ENCODE measurements around the gene TMEM30A. TPM values are rescaled to one million over a fixed set of nuclear protein-coding genes. Genes with fewer than 3 reads are reported as not detected.

The TMEM30A gene
- total and polyA plus RNA-seq, 4 donors: 66.5 to 164 (median 107) TPM

GRCh38 chr6:75286955-75287354 lies 2.4 kb upstream of the TMEM30A start:
- intact Hi-C loops (cut with DNase I): loop anchor here in 1 of 2 donors (5.0 kb wide), 1 partner anchor 215 kb away; no protein-coding TSS in a partner anchor
- H3K4me3 ChIP-seq (ENCODE audit: low read length in 2 of 2): no peak overlapping the region
- ATAC-seq (ENCODE audit: low FRiP score) (no peak), DNase-seq (no peak)
- peaks cover 0 to 7% of the 10 kb centered on the region in 2 donors for H3K4me1 ChIP-seq (ENCODE audit: control insufficient read depth in 1 of 2, insufficient read depth in 2 of 2, low read length in 2 of 2)
- H3K36me3 ChIP-seq (ENCODE audit: control insufficient read depth in 1 of 2, insufficient read depth in 2 of 2, low read length in 1 of 2): no peaks in the 10 kb centered on the region
- 89 to 92% methylated on average over 2 of the region's 2 CpGs for WGBS, 2 donors
- H3K27me3 ChIP-seq (ENCODE audit: control insufficient read depth in 1 of 2, insufficient read depth in 2 of 2, low read length in 1 of 2): no peaks in the 10 kb centered on the region
- no peak overlapping the region for H3K27ac ChIP-seq (ENCODE audit: low read depth in 1 of 2, low read length in 2 of 2)
- H3K9me3 ChIP-seq (ENCODE audit: control insufficient read depth, low read length): no peaks in the 10 kb centered on the region

DNA sequence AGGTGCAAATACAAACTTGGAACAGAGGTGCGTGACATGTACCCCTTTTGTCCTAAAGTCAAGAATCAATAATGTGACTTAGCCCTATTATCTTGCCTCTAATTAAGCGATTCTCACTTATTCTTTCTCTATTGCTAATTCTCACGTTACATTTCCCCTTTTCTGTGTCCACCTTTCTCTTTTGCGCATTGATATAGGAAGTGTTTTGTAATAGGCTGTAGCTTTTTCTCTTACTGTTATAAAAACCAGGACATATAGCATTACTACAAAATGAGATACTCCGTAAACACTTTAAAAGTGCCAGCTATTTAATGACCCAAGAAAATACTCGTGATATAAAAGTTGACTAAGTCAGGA lies 669 bp upstream of the TMEM30A start:
- no peaks in the 10 kb centered on the region for H3K9me3 ChIP-seq (ENCODE audit: control insufficient read depth, low read length)
- intact Hi-C loops (cut with DNase I): loop anchor here in 1 of 2 donors (5.0 kb wide), 1 partner anchor 217 kb away; no protein-coding TSS in a partner anchor
- H3K27me3 ChIP-seq (ENCODE audit: control insufficient read depth in 1 of 2, insufficient read depth in 2 of 2, low read length in 1 of 2): no peaks in the 10 kb centered on the region
- 0 to 1% methylated on average over 6 of the region's 6 CpGs for WGBS, 2 donors
- H3K4me3 ChIP-seq (ENCODE audit: low read length in 2 of 2): peak overlapping the region; percentile 83 to 91
- H3K36me3 ChIP-seq (ENCODE audit: control insufficient read depth in 1 of 2, insufficient read depth in 2 of 2, low read length in 1 of 2): no peaks in the 10 kb centered on the region
- DNase-seq: no peak
- peak overlapping the region in 1 of 2 donors; percentile 78 for H3K27ac ChIP-seq (ENCODE audit: low read depth in 1 of 2, low read length in 2 of 2)
- no peak for ATAC-seq (ENCODE audit: low FRiP score)
- H3K4me1 ChIP-seq (ENCODE audit: control insufficient read depth in 1 of 2, insufficient read depth in 2 of 2, low read length in 2 of 2): peaks cover 0 to 2% of the 10 kb centered on the region in 2 donors

DNA sequence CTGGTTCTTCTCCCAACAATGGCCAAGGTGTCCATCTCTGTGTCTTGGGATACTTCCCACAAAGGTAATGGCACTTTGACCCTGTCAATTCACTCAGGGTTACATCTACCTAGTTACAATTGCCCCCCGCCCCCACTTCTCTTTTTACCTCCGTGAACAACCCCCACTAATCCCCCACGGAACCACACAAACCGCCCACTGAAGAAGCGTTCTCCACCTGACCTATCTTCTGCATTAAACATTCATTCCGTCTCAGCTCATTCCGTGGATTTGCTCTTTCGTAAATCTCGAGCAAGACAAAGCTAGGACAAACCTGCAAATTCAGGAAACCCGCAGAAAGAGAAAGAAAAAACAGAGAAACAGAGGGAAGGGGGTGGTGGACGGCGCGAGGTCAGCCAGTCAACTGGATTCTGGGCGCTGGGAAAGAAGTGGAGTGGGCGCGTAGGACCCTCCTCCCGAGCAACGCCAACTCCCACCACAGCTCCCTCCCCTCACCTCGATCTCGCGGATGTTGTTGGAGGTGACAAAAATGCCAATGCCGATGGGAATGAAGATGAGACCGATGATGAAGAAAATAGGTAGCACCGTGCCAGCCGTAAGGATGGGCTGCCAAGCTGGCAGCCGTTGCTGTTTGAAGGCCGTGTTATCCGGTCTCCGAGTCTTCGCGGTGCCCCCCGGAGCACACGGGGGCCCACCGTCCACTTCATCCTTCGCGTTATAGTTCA lies 523 bp downstream of the TMEM30A start:
- intact Hi-C loops (cut with DNase I): loop anchor here in 1 of 2 donors (5.0 kb wide), 1 partner anchor 208 kb away; the partner anchor contains the start of gene FILIP1
- ATAC-seq (ENCODE audit: low FRiP score) (peak; percentile 36), DNase-seq (peak in 1 of 2 donors; percentile 54)
- 0 to 1% methylated on average over 36 of the region's 36 CpGs for WGBS, 2 donors
- Histone ChIP-seq H3K4me3 (ENCODE audit: low read length in 2 of 2) (peak overlapping the region; percentile 78 to 94), H3K9me3 (ENCODE audit: control insufficient read depth, low read length) (no peaks in the 10 kb centered on the region), H3K27ac (ENCODE audit: low read depth in 1 of 2, low read length in 2 of 2) (peak overlapping the region in 1 of 2 donors; percentile 87), H3K27me3 (ENCODE audit: control insufficient read depth in 1 of 2, insufficient read depth in 2 of 2, low read length in 1 of 2) (no peaks in the 10 kb centered on the region), H3K4me1 (ENCODE audit: control insufficient read depth in 1 of 2, insufficient read depth in 2 of 2, low read length in 2 of 2) (peaks cover 0 to 5% of the 10 kb centered on the region in 2 donors), H3K36me3 (ENCODE audit: control insufficient read depth in 1 of 2, insufficient read depth in 2 of 2, low read length in 1 of 2) (no peaks in the 10 kb centered on the region)

GRCh38 chr6:75282706-75283105 lies 1.9 kb downstream of the TMEM30A start:
- intact Hi-C loops (cut with DNase I): loop anchor here in 1 of 2 donors (5.0 kb wide), 1 partner anchor 210 kb away; the partner anchor contains the start of gene FILIP1
- Histone ChIP-seq H3K36me3 (ENCODE audit: control insufficient read depth in 1 of 2, insufficient read depth in 2 of 2, low read length in 1 of 2) (no peaks in the 10 kb centered on the region), H3K27me3 (ENCODE audit: control insufficient read depth in 1 of 2, insufficient read depth in 2 of 2, low read length in 1 of 2) (no peaks in the 10 kb centered on the region), H3K9me3 (ENCODE audit: control insufficient read depth, low read length) (no peaks in the 10 kb centered on the region), H3K27ac (ENCODE audit: low read depth in 1 of 2, low read length in 2 of 2) (no peak overlapping the region), H3K4me3 (ENCODE audit: low read length in 2 of 2) (peak overlapping the region; percentile 48 to 56), H3K4me1 (ENCODE audit: control insufficient read depth in 1 of 2, insufficient read depth in 2 of 2, low read length in 2 of 2) (peaks cover 0 to 9% of the 10 kb centered on the region in 2 donors)
- DNase-seq: no peak
- no peak for ATAC-seq (ENCODE audit: low FRiP score)
- 29 to 34% methylated on average over 2 of the region's 2 CpGs for WGBS, 2 donors

- Histone ChIP-seq H3K4me3 (ENCODE audit: low read length in 2 of 2) (peak overlapping the region in 1 of 2 donors; percentile 31), H3K4me1 (ENCODE audit: control insufficient read depth in 1 of 2, insufficient read depth in 2 of 2, low read length in 2 of 2) (peaks cover 0 to 12% of the 10 kb centered on the region in 2 donors), H3K36me3 (ENCODE audit: control insufficient read depth in 1 of 2, insufficient read depth in 2 of 2, low read length in 1 of 2) (no peaks in the 10 kb centered on the region), H3K9me3 (ENCODE audit: control insufficient read depth, low read length) (no peaks in the 10 kb centered on the region), H3K27ac (ENCODE audit: low read depth in 1 of 2, low read length in 2 of 2) (no peak overlapping the region), H3K27me3 (ENCODE audit: control insufficient read depth in 1 of 2, insufficient read depth in 2 of 2, low read length in 1 of 2) (no peaks in the 10 kb centered on the region)
- ATAC-seq (ENCODE audit: low FRiP score) (no peak), DNase-seq (no peak)
- intact Hi-C loops (cut with DNase I): loop anchor here in 1 of 2 donors (5.0 kb wide), 1 partner anchor 211 kb away; the partner anchor contains the start of gene FILIP1
These were observed 2.9 kb downstream of the TMEM30A start for GRCh38 chr6:75281653-75282052.

DNA sequence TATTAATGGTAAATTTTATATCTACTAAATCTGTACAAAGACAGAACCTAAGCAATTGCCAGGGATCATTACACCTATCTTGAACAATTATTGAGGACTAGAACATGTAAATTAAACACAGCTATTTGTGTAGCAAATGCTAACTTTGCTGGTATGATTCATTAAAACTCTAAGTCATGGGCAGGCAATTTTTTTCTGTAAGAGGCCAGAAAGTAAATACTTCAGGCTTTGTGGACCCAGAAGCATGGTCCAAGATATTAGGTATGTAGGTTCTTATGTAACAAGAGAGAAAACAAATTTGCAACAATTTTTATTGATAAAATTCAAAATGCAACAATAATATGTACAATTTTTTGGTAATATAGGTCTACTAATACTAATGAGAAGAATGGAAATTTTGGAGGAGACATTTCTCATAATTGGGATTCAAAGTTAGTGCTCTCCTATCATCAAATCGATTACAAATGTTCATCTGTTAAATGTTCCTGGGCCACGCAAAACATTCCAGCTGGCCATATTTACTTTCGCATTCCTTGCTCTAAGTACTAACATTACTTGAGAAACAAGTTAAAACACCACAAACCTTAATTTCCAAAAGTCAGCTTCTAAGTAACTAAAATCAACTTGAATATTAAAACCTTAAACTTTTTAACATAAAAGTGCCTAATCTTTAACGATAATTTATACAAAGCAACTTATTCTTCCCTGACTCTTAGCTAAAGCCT lies 4.3 kb downstream of the TMEM30A start:
- Histone ChIP-seq H3K27me3 (ENCODE audit: control insufficient read depth in 1 of 2, insufficient read depth in 2 of 2, low read length in 1 of 2) (no peaks in the 10 kb centered on the region), H3K4me3 (ENCODE audit: low read length in 2 of 2) (peak overlapping the region in 1 of 2 donors; percentile 54), H3K4me1 (ENCODE audit: control insufficient read depth in 1 of 2, insufficient read depth in 2 of 2, low read length in 2 of 2) (peaks cover 0 to 18% of the 10 kb centered on the region in 2 donors), H3K27ac (ENCODE audit: low read depth in 1 of 2, low read length in 2 of 2) (no peak overlapping the region), H3K9me3 (ENCODE audit: control insufficient read depth, low read length) (no peaks in the 10 kb centered on the region), H3K36me3 (ENCODE audit: control insufficient read depth in 1 of 2, insufficient read depth in 2 of 2, low read length in 1 of 2) (no peaks in the 10 kb centered on the region)
- WGBS, 2 donors: 24 to 35% methylated on average over 4 of the region's 4 CpGs
- DNase-seq: no peak
- no peak for ATAC-seq (ENCODE audit: low FRiP score)
- intact Hi-C loops (cut with DNase I): loop anchor here in 1 of 2 donors (5.0 kb wide), 1 partner anchor 212 kb away; the partner anchor contains the start of gene FILIP1

- ATAC-seq (ENCODE audit: low FRiP score) (no peak), DNase-seq (no peak)
- intact Hi-C loops (cut with DNase I): no loop called here
- WGBS, 2 donors: 45 to 51% methylated on average over 2 of the region's 2 CpGs
- Histone ChIP-seq H3K36me3 (ENCODE audit: control insufficient read depth in 1 of 2, insufficient read depth in 2 of 2, low read length in 1 of 2) (no peaks in the 10 kb centered on the region), H3K4me1 (ENCODE audit: control insufficient read depth in 1 of 2, insufficient read depth in 2 of 2, low read length in 2 of 2) (peaks cover 0 to 18% of the 10 kb centered on the region in 2 donors), H3K4me3 (ENCODE audit: low read length in 2 of 2) (peak overlapping the region in 1 of 2 donors; percentile 1), H3K9me3 (ENCODE audit: control insufficient read depth, low read length) (no peaks in the 10 kb centered on the region), H3K27ac (ENCODE audit: low read depth in 1 of 2, low read length in 2 of 2) (no peak overlapping the region), H3K27me3 (ENCODE audit: control insufficient read depth in 1 of 2, insufficient read depth in 2 of 2, low read length in 1 of 2) (no peaks in the 10 kb centered on the region)
These were observed 5.2 kb downstream of the TMEM30A start for GRCh38 chr6:75279418-75279817.

- intact Hi-C loops (cut with DNase I): no loop called here
- Histone ChIP-seq H3K4me3 (ENCODE audit: low read length in 2 of 2) (no peak overlapping the region), H3K27ac (ENCODE audit: low read depth in 1 of 2, low read length in 2 of 2) (no peak overlapping the region), H3K27me3 (ENCODE audit: control insufficient read depth in 1 of 2, insufficient read depth in 2 of 2, low read length in 1 of 2) (no peaks in the 10 kb centered on the region), H3K36me3 (ENCODE audit: control insufficient read depth in 1 of 2, insufficient read depth in 2 of 2, low read length in 1 of 2) (no peaks in the 10 kb centered on the region), H3K4me1 (ENCODE audit: control insufficient read depth in 1 of 2, insufficient read depth in 2 of 2, low read length in 2 of 2) (peaks cover 0 to 20% of the 10 kb centered on the region in 2 donors), H3K9me3 (ENCODE audit: control insufficient read depth, low read length) (no peaks in the 10 kb centered on the region)
- DNase-seq: no peak
- ATAC-seq (ENCODE audit: low FRiP score): no peak
- WGBS, 2 donors: 43 to 45% methylated on average over 4 of the region's 4 CpGs
These were observed 6.0 kb downstream of the TMEM30A start for GRCh38 chr6:75278474-75279077.

All from aorta (tissue), 5 donors.